SJCRH30 (cell line): ENCODE results near the gene IER3. TPM values are rescaled to one million over a fixed set of nuclear protein-coding genes. Genes with fewer than 3 reads are reported as not detected.

ENCODE experiments used
- DNase-seq, 2 experiments: peaks; one replicate each; pipeline ENCODE4 v3.0.0-alpha.2; 2015 to 2020
- H3K27ac ChIP-seq: fragments of 250-450 bp; sonication (Bioruptor Pico); 2 replicates; pipeline ENCODE4 v1.5.1; 2020; ENCODE audit warnings: mild to moderate bottlenecking, moderate library complexity
- H3K27me3 ChIP-seq: fragments of 250-450 bp; sonication (Bioruptor Pico); 2 replicates; pipeline ENCODE4 v1.5.1; 2020; ENCODE audit warnings: mild to moderate bottlenecking, moderate library complexity
- H3K36me3 ChIP-seq: fragments of 250-450 bp; sonication (Bioruptor Pico); 2 replicates; pipeline ENCODE4 v1.5.1; 2020; ENCODE audit warnings: mild to moderate bottlenecking, moderate library complexity
- H3K4me1 ChIP-seq: fragments of 250-450 bp; sonication (Bioruptor Pico); 2 replicates; pipeline ENCODE4 v1.5.1; 2020; ENCODE audit warnings: mild to moderate bottlenecking, moderate library complexity
- H3K4me3 ChIP-seq: fragments of 250-450 bp; sonication (Bioruptor Pico); 2 replicates; pipeline ENCODE4 v1.5.1; 2020; ENCODE audit warnings: mild to moderate bottlenecking, moderate library complexity
- H3K9me3 ChIP-seq: fragments of 250-450 bp; sonication (Bioruptor Pico); replicated peaks from 2 replicates; pipeline ENCODE4 v1.5.1; 2020; ENCODE audit warnings: mild to moderate bottlenecking, moderate library complexity
- total RNA-seq: library from RNA; depleted of rRNA; stranded (reverse); fragments of >200 nt; shearing (Covaris generic); gene quantifications from 2 replicates; pipeline ENCODE4 v1.2.3, GENCODE V29; 2014

The IER3 gene
- total RNA-seq, 1 experiment from 2014 or later, result 19.9 TPM

GRCh38 chr6:30743099-30744053, 971 bp downstream of the IER3 start:
- peaks cover 14% of the 10 kb centered on the region for H3K36me3 ChIP-seq
- peak overlapping the region; percentile 64 for H3K27ac ChIP-seq
- H3K4me1 ChIP-seq, result peaks cover 5% of the 10 kb centered on the region; the same call in 1 of the 2 replicates
- H3K27me3 ChIP-seq, result no peaks in the 10 kb centered on the region
- H3K9me3 ChIP-seq, result no peaks in the 10 kb centered on the region
- H3K4me3 ChIP-seq, result peak overlapping the region; percentile 80
- peak in 1 of 2 experiments; percentile 49 for DNase-seq

DNA sequence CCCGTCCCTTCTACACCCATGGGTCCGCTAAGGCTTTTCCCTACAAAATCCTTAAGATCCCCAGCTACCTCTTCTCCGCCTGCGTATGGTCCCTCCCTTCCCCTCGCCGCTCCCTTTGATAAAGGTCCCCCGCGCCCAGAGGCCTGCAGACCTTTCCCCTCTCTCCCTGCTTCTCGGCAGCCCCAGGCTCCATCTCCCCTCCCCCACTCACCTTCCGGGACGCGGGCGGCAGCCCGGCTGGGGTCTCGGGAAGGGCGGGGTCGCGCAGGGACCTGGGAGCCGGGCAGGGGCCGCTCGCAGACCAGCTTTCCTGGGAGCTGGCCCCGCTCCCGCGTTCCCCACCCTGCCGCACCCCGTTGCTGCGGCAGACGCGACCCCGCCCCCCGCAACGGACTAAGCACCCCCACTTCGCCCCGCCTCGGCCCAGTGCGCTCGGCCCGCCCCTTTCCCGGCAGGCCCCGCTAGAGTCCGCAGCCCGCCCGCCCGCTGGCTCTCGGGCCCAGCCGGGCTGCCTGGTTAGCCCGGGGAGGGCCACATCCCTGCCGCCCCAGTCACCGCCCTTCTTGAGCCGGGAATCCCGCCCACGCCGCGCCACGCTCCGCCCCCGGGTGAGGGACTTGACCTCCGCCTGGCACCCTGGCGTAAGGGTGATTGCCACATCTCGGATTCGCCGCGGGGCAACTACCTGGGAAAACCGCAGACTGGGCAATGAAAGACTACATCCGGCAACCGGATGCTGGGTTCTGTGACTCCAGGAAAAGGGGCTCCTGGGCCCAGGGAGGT, 1.8 kb downstream of the IER3 start, which contains the start of gene FLOT1:
FLOT1 (minus strand) TSS at position 372 of the 783 bp plus-strand sequence. CDS start 498 bp downstream, outside the sequence.
- H3K36me3 ChIP-seq, result peaks cover 23% of the 10 kb centered on the region

DNA sequence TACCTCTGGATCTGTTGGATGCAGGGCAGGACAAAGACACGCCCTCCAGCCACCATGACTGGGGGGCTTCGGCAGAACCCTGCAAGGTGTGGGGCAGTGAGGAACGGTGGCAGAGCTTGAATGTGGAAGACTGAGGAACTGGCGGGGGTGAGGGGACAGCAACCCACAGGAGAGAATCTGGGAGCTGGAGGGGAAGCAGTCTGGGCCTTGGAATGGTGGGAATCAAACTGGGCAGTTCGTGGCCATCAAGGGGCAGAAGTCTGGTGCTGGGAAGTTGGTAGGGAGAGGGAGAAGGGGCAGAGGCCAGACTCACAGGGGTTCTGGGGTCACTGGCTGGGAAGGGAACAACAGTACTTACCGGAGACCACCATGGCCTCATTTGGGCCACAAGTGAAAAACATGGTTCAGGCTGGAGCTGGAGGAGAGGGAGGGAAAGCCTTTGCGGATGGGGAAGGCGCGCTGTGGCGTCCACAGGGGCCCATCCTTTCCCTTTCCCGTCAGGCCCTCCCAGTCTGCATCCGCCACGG, 2.5 kb downstream of the IER3 start:
- peak in 1 of 2 experiments; percentile 22 for DNase-seq
- H3K36me3 ChIP-seq, result peaks cover 30% of the 10 kb centered on the region

More for the DNA sequence above, 1.8 kb downstream of the IER3 start, which contains the start of gene FLOT1:
- H3K27ac ChIP-seq, result peak within 1 kb of the TSS; percentile 51
- peak within 1 kb of the TSS; percentile 80 for H3K4me3 ChIP-seq
- DNase-seq, result peak; percentile 92
- H3K9me3 ChIP-seq, result no peaks in the 10 kb centered on the region
- H3K27me3 ChIP-seq, result no peaks in the 10 kb centered on the region
- peaks cover 5% of the 10 kb centered on the region; the same call in 1 of the 2 replicates for H3K4me1 ChIP-seq

DNA sequence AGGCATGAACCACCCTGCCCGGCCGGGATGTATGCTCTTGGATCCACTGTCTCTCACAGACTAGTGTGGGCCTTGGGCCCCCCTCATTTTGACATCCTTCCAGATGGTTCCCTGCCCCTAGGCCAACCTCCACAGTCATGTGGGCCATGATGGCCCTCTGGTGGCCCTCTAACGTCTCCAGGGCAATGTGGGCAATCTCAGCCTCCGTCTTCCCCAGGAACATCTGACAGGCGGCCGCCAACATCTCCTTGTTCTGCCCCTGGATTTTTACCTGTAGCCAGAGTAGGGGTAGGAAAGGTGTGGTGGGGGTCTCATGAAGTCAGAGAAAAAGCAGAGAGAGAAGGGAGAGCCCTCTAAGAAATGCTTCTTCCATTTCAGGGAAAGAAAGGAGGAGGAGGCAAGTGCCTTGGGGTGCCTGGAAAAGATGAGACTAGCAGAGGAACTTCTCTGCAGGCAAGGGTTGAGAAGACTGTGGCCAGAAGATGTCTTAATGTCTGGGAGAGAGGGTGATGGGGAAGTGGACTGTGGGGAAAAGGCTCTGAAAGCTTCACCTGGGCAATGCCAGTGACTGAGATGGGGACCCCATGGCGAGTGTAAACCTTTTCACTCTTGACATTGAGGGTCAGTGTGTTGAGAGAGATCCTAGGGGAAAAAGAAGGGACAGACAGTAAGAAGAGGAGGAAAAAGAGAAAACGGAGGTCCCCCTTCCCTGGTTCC, 3.1 kb downstream of the IER3 start:
- Histone ChIP-seq H3K36me3 (peaks cover 32% of the 10 kb centered on the region), H3K4me1 (peaks cover 5% of the 10 kb centered on the region; the same call in 1 of the 2 replicates), H3K4me3 (peak overlapping the region; percentile 80), H3K27me3 (no peaks in the 10 kb centered on the region), H3K27ac (peak overlapping the region; percentile 51; the same call in 1 of the 2 replicates), H3K9me3 (no peaks in the 10 kb centered on the region)
- no peak for DNase-seq

More for the DNA sequence above, 2.5 kb downstream of the IER3 start:
- no peaks in the 10 kb centered on the region for H3K27me3 ChIP-seq
- H3K4me3 ChIP-seq, result peak overlapping the region; percentile 80
- H3K4me1 ChIP-seq, result peaks cover 5% of the 10 kb centered on the region; the same call in 1 of the 2 replicates
- peak overlapping the region; percentile 51 for H3K27ac ChIP-seq
- H3K9me3 ChIP-seq, result no peaks in the 10 kb centered on the region

GRCh38 chr6:30740540-30740870, 3.8 kb downstream of the IER3 start:
- H3K27me3 ChIP-seq, result no peaks in the 10 kb centered on the region
- DNase-seq, result no peak
- no peak overlapping the region for H3K4me3 ChIP-seq
- no peak overlapping the region for H3K27ac ChIP-seq
- H3K4me1 ChIP-seq, result peaks cover 5% of the 10 kb centered on the region; the same call in 1 of the 2 replicates
- H3K9me3 ChIP-seq, result no peaks in the 10 kb centered on the region
- peaks cover 34% of the 10 kb centered on the region for H3K36me3 ChIP-seq

DNA sequence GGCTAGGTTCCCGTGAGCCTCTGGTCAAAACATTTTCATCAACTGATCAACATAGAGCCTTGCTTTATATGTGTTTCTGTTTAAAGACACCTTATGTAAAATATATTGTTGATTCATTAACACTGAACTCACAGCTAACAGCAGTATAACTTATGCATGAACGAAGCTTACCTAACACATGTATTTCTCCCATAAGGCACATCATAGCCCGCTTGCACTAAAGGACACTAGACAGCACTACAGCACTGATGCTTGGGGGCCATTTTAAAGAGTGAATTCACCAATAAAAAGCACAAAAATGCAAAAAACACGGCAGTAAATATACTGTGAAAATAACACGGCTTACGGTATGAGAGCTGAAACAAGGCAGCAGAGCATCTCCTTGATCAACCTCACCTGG, 5.8 kb downstream of the IER3 start:
- H3K27ac ChIP-seq, result no peak overlapping the region
- peaks cover 46% of the 10 kb centered on the region for H3K36me3 ChIP-seq
- H3K27me3 ChIP-seq, result no peaks in the 10 kb centered on the region
- DNase-seq, result no peak
- H3K9me3 ChIP-seq, result no peaks in the 10 kb centered on the region
- no peak overlapping the region for H3K4me3 ChIP-seq
- peaks cover 5% of the 10 kb centered on the region; the same call in 1 of the 2 replicates for H3K4me1 ChIP-seq

DNA sequence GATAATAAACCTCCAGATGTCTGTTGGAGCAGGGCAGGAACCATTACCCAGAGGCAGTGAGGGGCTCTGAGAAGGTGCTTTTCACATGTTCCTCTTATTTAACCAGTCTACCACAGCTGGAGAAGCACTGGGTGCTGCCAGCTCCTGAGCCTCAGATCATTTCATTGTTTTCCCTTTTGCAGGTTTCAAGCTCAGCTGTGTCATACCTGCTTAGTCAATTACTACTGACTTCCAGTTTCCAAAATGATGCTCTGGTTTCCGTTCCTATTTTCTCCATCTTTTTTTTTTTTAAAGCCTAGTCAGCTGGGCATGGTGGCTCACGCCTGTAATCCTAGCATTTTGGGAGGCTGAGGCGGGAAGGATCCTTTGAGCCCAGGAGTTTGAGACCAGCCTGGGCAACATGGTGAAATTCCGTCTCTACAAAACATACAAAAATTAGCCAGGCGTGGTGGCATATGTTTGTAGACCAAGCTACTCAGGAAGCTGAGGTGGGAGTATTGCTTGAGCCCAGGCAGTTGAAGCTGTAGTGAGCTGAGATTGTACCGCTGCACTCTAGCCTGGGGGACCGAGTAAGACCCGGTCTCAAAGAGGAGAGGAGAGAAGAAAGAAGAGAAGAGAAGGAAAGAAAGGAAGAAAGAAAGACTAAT, 8.6 kb downstream of the IER3 start:
- no peak overlapping the region for H3K4me3 ChIP-seq
- H3K36me3 ChIP-seq, result peaks cover 57% of the 10 kb centered on the region
- H3K9me3 ChIP-seq, result no peaks in the 10 kb centered on the region
- no peaks in the 10 kb centered on the region for H3K4me1 ChIP-seq
- DNase-seq, result no peak
- no peak overlapping the region for H3K27ac ChIP-seq
- no peaks in the 10 kb centered on the region for H3K27me3 ChIP-seq

DNA sequence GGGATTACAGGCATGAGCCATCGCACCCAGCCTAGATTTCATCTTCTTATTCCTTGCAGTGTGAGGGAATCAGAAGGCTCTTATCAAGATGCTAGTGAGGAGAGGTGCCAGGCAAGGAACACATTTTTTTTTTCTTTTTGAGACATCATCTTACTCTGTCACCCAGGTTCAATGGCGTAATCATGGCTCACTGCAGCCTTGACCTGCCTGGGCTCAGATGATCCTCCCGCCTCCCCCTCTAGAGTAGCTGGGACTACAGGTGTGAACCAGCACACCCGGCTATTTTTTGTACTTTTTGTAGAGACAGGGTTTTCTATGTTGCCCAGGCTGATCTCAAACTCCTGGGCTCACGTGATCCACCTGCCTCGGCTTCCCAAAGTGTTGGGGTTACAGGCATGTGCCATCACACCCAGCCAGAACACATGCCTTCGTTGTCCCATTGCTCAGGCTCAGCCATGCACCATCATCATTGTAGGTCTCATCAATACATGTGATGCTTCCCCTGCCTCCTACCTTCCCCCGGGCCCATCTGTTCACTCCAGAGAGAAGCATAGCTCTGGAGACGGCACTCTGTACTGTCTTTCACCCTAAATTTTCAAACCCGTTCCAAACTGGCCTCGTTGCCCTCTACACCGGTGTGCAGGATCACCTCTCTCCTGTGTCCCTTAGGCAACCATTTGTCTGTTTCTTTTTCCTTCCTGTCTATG, 12.0 kb downstream of the IER3 start:
- no peak overlapping the region for H3K27ac ChIP-seq
- peaks cover 44% of the 10 kb centered on the region for H3K36me3 ChIP-seq
- no peaks in the 10 kb centered on the region for H3K27me3 ChIP-seq

DNA sequence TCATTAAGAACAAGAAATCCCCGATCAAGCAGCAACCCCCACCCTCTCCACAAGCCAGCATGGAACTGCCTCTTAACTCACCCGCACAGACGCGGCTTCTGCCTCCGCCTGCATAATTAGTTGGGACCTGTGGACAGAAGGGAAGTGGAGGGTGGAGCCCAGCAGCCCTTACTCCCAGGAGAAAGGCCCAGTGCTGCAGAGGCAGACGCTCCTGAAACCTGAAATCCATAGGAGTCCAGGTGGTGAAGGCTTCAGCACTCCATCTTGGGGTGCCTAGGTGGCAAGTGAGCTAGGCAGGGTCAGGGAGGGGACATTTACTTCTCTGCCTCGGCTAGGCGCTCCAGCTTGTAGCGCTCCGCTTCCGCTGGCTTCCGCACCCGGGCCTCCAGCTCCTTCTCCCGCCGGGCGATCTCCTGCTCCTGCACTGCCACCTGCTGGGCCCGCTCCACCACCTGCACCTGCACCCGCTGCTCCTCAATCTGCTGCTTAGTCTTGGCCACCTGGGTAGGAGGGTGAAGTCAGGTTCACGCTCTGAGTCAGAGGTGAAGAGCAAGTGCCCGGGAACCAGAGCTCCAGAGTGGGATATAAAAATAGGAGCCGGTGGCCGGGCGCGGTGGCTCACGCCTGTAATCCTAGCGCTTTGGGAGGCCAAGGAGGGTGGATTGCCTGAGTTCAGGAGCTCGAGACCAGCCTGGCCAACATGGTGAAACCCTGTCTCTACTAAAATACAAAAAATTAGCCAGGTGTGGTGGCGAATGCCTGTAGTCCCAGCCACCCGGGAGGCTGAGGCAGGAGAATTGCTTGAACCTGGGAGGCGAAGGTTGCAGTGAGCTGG, 13.5 kb downstream of the IER3 start:
- Histone ChIP-seq H3K27ac (no peak overlapping the region), H3K4me1 (no peaks in the 10 kb centered on the region), H3K9me3 (no peaks in the 10 kb centered on the region), H3K36me3 (peaks cover 44% of the 10 kb centered on the region), H3K27me3 (no peaks in the 10 kb centered on the region), H3K4me3 (no peak overlapping the region)
- peak; percentile 43 for DNase-seq

More for the DNA sequence above, 12.0 kb downstream of the IER3 start:
- Histone ChIP-seq H3K4me3 (no peak overlapping the region), H3K4me1 (no peaks in the 10 kb centered on the region), H3K9me3 (no peaks in the 10 kb centered on the region)
- no peak for DNase-seq

- H3K4me3 ChIP-seq, result no peak overlapping the region
- peak in 1 of 2 experiments; percentile 46 for DNase-seq
- no peaks in the 10 kb centered on the region for H3K27me3 ChIP-seq
- no peaks in the 10 kb centered on the region for H3K9me3 ChIP-seq
- H3K27ac ChIP-seq, result no peak overlapping the region
- H3K36me3 ChIP-seq, result peaks cover 50% of the 10 kb centered on the region
- H3K4me1 ChIP-seq, result no peaks in the 10 kb centered on the region
Observed at GRCh38 chr6:30727920-30728553, 16.3 kb downstream of the IER3 start.

DNA sequence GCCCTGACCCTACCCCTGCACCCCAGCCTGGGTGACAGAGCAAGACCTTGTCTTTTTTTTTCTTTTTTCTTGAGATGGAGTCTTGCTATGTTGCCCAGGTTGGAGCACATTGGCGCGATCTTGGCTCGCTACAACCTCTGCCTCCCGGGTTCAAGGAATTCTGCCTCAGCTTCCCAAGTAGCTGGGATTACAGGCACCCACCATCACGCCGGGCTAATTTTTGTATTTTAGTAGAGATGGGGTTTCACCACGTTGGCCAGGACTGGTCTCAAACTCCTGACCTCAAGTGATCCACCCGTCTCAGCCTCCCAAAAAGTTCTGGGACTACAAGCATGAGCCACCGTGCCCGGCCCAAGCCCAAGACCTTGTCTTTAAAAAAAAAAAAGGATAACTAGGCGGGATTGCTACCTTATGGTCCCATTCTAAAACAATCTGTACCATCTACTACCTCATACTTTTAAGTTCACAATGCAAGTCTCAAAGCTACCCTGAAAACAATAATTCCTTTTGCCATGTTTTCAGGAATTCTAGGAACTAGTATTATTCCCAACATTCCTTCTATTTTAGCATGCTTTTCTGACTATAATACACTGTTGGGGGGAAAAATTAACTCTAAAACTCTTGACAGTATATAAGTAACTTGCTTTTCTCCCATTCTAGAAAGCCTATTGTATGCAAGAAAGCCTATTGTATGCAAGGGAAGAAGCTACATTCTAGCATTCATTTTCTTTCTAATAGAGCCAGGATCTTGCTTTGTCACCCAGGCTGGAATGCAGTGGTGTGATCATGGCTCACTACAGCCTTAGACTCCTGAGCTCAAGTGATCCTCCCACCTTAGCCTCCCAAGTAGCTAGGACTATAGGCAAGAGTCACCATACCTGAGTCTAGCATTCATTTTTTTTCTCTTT, 17.6 kb downstream of the IER3 start:
- no peak overlapping the region for H3K4me3 ChIP-seq
- H3K9me3 ChIP-seq, result no peaks in the 10 kb centered on the region
- H3K27me3 ChIP-seq, result no peaks in the 10 kb centered on the region
- DNase-seq, result no peak
- H3K4me1 ChIP-seq, result no peaks in the 10 kb centered on the region
- no peak overlapping the region for H3K27ac ChIP-seq
- H3K36me3 ChIP-seq, result peaks cover 59% of the 10 kb centered on the region
